Measurements from ENCODE around the gene MYO5C. TPM values are rescaled to one million over a fixed set of nuclear protein-coding genes. Genes with fewer than 3 reads are reported as not detected.
A peak's percentile ranks its signal among the peaks of the same experiment; 100 is the strongest.

Gene MYO5C
- total and polyA plus RNA-seq, 2 donors (not counting 3 experiments of a cell fraction or from before 2014, with no cell fraction given): 7.5 to 19.4 TPM

- no peak overlapping the region for H3K9ac ChIP-seq (replicated peaks; ENCODE audit: extremely low read depth, insufficient read depth, low read length)
- H3K9me1 ChIP-seq (replicated peaks; ENCODE audit: control insufficient read depth, extremely low read depth, insufficient read depth, low read length): no peaks in the 10 kb centered on the region
- TF ChIP-seq GATA2 (IDR thresholded peaks at IDR 0.05; ENCODE audit: insufficient read depth, insufficient read length, low read depth, low read length) (peak; percentile 88), EZH2 (IDR thresholded peaks at IDR 0.05; ENCODE audit: borderline replicate concordance, low read depth, low read length, severe bottlenecking) (no peak), JUN (IDR thresholded peaks at IDR 0.05; ENCODE audit: borderline replicate concordance, insufficient read depth, insufficient read length, low read depth) (no peak), POLR2AphosphoS5 (IDR thresholded peaks at IDR 0.05; ENCODE audit: insufficient read depth, low read depth, low read length) (peak; percentile 32), CTCF (IDR thresholded peaks at IDR 0.05; ENCODE audit: extremely low read depth in 1 of 2, insufficient read depth in 1 of 2, low read depth in 1 of 2, low read length in 2 of 2) (peak; percentile 36 to 45), FOS (IDR thresholded peaks at IDR 0.05; ENCODE audit: borderline replicate concordance, insufficient read depth, low read length) (peak; percentile 6), MYC (IDR thresholded peaks at IDR 0.05; ENCODE audit: low read depth, low read length) (no peak)
- TF ChIP-seq, protein P1, sequence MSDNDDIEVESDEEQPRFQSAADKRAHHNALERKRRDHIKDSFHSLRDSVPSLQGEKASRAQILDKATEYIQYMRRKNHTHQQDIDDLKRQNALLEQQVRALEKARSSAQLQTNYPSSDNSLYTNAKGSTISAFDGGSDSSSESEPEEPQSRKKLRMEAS (IDR thresholded peaks at IDR 0.05; ENCODE audit: insufficient read depth, insufficient read length): no peak
- no peaks in the 10 kb centered on the region for H3K9me3 ChIP-seq (replicated peaks; ENCODE audit: control insufficient read depth, insufficient read depth, low read length)
- no peak overlapping the region for H3K4me3 ChIP-seq (replicated peaks in 1 of 3; ENCODE audit: insufficient read depth in 1 of 3, low read depth in 1 of 3, low read length in 3 of 3)
- no peaks in the 10 kb centered on the region for H3K79me2 ChIP-seq (ENCODE audit: control insufficient read depth, insufficient read depth, low read length)
- no peak overlapping the region for H3K27ac ChIP-seq (ENCODE audit: insufficient read depth, low read depth, low read length)
- intact Hi-C loops (cut with micrococcal nuclease): loop anchor here (1.0 to 5.0 kb wide), 5 partner anchors 75 to 404 kb away; partner anchors contain the start of gene ARPP19
- peaks cover 13 to 28% of the 10 kb centered on the region in 2 experiments for H3K36me3 ChIP-seq (ENCODE audit: control insufficient read depth in 2 of 2, extremely low read depth in 1 of 2, insufficient read depth in 2 of 2, low read length in 2 of 2)
- peak; percentile 40 for FAIRE-seq
- dilution Hi-C loops (cut with MboI; ENCODE audit: extremely low pct_ligation_motif_present, low sequenced_read_pairs): no loop called here
- ChIA-PET CTCF (interaction anchor here (0.5 to 2.6 kb wide), 37 partner anchors 8 to 403 kb away, joined by 3 to 52 read pairs (median 4); partner anchors contain the start of genes ARPP19 and ATOSA), POLR2A (no interaction called here)
- H3K27me3 ChIP-seq (ENCODE audit: control insufficient read depth in 2 of 2, insufficient read depth in 2 of 2, low read length in 2 of 2): no peaks in the 10 kb centered on the region
- H3K4me1 ChIP-seq (ENCODE audit: control insufficient read depth, extremely low read depth, insufficient read depth, low read length): peaks cover 6% of the 10 kb centered on the region
- no peak overlapping the region for H2AFZ ChIP-seq (ENCODE audit: low read depth, low read length)
- no peaks in the 10 kb centered on the region for H4K20me1 ChIP-seq (replicated peaks; ENCODE audit: control insufficient read depth, extremely low read depth, insufficient read depth, low read length)
- H3K4me2 ChIP-seq (ENCODE audit: insufficient read depth, low read length): no peak overlapping the region
- peak; percentile 68 for DNase-seq (ENCODE audit: low read depth, low spot score)
- BruUV-seq (replicated peaks): no TSS peak
Measured at GRCh38 chr15:52331490-52332240, 36.1 kb upstream of the MYO5C start.
